Liver (tissue), 3 donors: ENCODE measurements around the gene CLEC16A.

ENCODE experiments used
- ATF3 ChIP-seq: IDR thresholded peaks from 2 replicates; pipeline ENCODE4 v1.6.1; 2016; ENCODE audit warnings: antibody characterized with exemption
- CTCF ChIP-seq: fragments of 150-350 bp; IDR thresholded peaks from 2 replicates; pipeline ENCODE4 v1.5.1; 2017; ENCODE audit warnings: improper control_type of control experiment, low read depth, low read length; ENCODE audit not compliant: missing input control
- FOXA1 ChIP-seq: IDR thresholded peaks from 2 replicates; pipeline ENCODE4 v1.6.1; 2016; ENCODE audit warnings: antibody characterized with exemption
- FOXA2 ChIP-seq: IDR thresholded peaks from 2 replicates; pipeline ENCODE4 v1.6.1; 2016; ENCODE audit warnings: antibody characterized with exemption
- GABPA ChIP-seq, 2 donors: IDR thresholded peaks in 1 of 2; conservative IDR thresholded peaks in 1 of 2; 2 replicates each; pipeline ENCODE4 v1.6.1; 2016; ENCODE audit warnings: antibody characterized with exemption in 2 of 2, mild to moderate bottlenecking in 1 of 2, moderate library complexity in 1 of 2
- HNF4A ChIP-seq, 2 donors: conservative IDR thresholded peaks; 2 replicates each; pipeline ENCODE4 v1.6.1; 2016; ENCODE audit warnings: antibody characterized with exemption in 2 of 2, mild to moderate bottlenecking in 2 of 2
- HNF4G ChIP-seq: IDR thresholded peaks from 2 replicates; pipeline ENCODE4 v1.6.1; 2016; ENCODE audit warnings: antibody characterized with exemption
- JUND ChIP-seq, 2 donors: IDR thresholded peaks; 2 replicates each; pipeline ENCODE4 v1.6.1; 2016; ENCODE audit warnings: antibody characterized with exemption in 2 of 2
- MAX ChIP-seq: IDR thresholded peaks from 2 replicates; pipeline ENCODE4 v1.6.1; 2016; ENCODE audit warnings: antibody characterized with exemption
- RAD21 ChIP-seq, 2 donors: IDR thresholded peaks; 2 replicates each; pipeline ENCODE4 v1.6.1; 2016; ENCODE audit warnings: antibody characterized with exemption in 2 of 2, mild to moderate bottlenecking in 2 of 2
- REST ChIP-seq: IDR thresholded peaks from 2 replicates; pipeline ENCODE4 v1.6.1; 2016; ENCODE audit warnings: antibody characterized with exemption, mild to moderate bottlenecking
- TAF1 ChIP-seq: conservative IDR thresholded peaks from 2 replicates; pipeline ENCODE4 v1.6.1; 2016; ENCODE audit warnings: antibody characterized with exemption, mild to moderate bottlenecking
- YY1 ChIP-seq: IDR thresholded peaks from 2 replicates; pipeline ENCODE4 v1.6.1; 2016; ENCODE audit warnings: antibody characterized with exemption, mild to moderate bottlenecking
- donor health status: healthy.
- donor health status: healthy.

- no peak for TF ChIP-seq CTCF
- no peak for TF ChIP-seq ATF3
- no peak for TF ChIP-seq MAX
- no peak for TF ChIP-seq YY1
- TF ChIP-seq TAF1: no peak
- TF ChIP-seq GABPA (IDR thresholded peaks at IDR 0.05 in 1 of 2, conservative IDR thresholded peaks at IDR 0.05 in 1 of 2): no peak
- no peak for TF ChIP-seq HNF4A (conservative IDR thresholded peaks at IDR 0.05)
- no peak for TF ChIP-seq RAD21 (IDR thresholded peaks at IDR 0.05)
- TF ChIP-seq JUND (IDR thresholded peaks at IDR 0.05): no peak
- TF ChIP-seq HNF4G: no peak
- no peak for TF ChIP-seq FOXA1
- TF ChIP-seq REST: no peak
- no peak for TF ChIP-seq FOXA2
These were observed 103.8 kb downstream of the CLEC16A start for GRCh38 chr16:11047939-11048800.
